Measurements from ENCODE around the gene EIF2AK3. TPM values are rescaled to one million over a fixed set of nuclear protein-coding genes. Genes with fewer than 3 reads are reported as not detected.
"Not testable (repeated sequence)": the region's sequence is repeated elsewhere in the genome, so short reads cannot be mapped to it uniquely, and the experiment has no call there.

The EIF2AK3 gene
- total RNA-seq, 1 experiment from 2014 or later: 12.1 TPM

DNA sequence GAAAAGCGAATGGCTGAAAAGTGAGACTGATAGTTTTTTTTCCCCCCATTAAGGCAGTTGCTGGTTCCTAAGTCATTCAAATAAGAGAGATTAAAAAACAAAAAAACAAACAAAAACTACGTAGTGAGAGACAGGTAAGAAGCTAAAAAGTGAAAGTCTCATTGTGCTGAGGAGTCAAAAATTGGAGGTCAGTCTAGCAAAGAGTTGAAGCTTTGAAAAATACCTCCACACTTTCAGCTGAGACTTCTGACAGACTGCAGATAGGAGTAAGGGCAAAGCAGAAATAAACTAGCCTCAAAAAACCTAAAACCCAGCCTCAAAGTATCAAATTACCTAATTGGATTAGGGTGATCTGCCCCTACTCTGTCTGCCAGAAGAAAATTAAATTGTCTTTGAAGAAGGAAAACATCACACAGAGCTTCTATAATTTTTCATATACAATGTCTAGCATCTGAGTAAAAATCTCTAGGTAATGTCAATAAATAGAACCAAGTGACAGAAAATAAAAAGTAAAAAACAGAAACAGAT lies 10.9 kb upstream of the EIF2AK3 start:
- no peak for DNase-seq (ENCODE audit: extremely low read depth, low read depth)

GRCh38 chr2:88637464-88637863 lies 10.2 kb upstream of the EIF2AK3 start:
- no peak for DNase-seq (ENCODE audit: extremely low read depth, low read depth)

DNA sequence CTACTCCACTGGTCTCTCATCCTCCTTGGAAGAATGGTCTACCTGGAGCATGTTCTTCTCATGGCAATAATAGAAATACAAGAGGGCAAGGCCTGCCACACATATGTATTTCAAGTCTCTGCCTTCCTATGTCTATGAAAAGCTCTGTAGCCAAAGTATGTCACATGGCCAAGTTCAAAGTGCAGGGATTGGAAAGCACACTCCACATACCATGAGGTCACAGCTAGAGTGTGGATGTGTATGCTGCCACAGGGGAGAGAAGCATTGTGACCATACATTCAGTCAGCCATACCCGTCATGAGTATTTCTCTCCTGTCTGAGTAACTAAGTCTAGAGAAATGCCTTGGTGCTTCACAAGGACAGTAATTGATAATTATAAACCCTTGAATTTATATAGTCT lies 8.8 kb upstream of the EIF2AK3 start:
- DNase-seq (ENCODE audit: extremely low read depth, low read depth): no peak

GRCh38 chr2:88632569-88632968 lies 5.3 kb upstream of the EIF2AK3 start:
- no peak for DNase-seq (ENCODE audit: extremely low read depth, low read depth)

DNA sequence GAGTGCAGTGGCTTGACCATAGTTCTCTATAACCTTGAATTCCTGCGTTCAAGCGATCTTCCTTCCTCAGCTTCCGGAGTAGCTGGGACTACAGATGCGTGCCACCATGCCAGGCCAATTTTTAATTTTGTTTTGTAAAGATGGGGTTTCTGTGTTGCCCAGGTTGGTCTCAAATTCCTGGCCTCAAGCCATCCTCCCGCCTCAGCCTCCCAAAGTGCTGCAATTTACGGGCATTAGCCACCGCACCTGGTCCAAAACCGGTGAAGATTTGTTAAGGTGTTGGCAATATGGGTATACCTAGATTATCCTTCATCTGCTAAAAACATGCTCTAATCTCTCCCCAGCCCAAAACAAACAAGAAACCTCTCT lies 1.3 kb upstream of the EIF2AK3 start:
- no peak for DNase-seq (ENCODE audit: extremely low read depth, low read depth)

DNA sequence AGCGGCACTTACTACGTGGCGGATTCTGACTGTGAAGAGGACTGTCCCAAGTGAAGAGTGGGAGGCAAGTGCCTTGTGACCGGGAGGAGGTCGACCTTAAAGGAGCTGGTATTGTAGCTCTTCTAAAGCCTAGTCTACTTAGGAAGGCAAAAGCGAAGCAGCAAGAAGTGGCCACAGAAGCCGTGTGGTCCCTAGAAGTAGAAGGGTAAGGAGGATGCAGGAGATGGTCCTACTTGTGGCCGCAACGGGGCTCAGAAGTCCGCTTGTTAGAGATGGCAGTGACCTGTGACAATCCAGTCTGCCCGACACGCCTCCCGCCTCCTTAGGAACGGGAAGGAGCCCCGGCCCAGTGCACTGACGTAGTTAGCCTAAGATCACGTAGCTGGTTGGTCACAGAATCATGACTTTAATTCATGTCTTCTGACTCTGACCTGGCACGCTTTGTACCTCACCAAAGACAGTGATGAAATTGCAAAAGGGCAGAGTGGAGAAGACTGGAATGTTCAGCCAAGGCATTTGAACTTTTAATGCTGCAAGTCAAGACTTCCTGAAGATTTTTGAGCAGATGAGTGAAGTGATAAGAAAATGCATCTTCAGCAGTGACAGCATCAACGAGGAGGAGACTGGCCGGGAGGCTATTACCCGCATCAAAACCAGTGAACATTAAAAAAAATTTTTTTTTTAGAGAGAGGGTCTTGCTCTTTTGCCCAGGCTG lies 749 bp upstream of the EIF2AK3 start:
- peak; percentile 91 for DNase-seq (ENCODE audit: extremely low read depth, low read depth)

- DNase-seq (ENCODE audit: extremely low read depth, low read depth): no peak
These were observed 851 bp downstream of the EIF2AK3 start for GRCh38 chr2:88626171-88627054.

- DNase-seq (ENCODE audit: extremely low read depth, low read depth): no peak
These were observed 2.8 kb downstream of the EIF2AK3 start for GRCh38 chr2:88624477-88624876.

- DNase-seq (ENCODE audit: extremely low read depth, low read depth): not testable (repeated sequence)
These were observed 3.3 kb downstream of the EIF2AK3 start for GRCh38 chr2:88623831-88624465.

- no peak for DNase-seq (ENCODE audit: extremely low read depth, low read depth)
These were observed 5.0 kb downstream of the EIF2AK3 start for GRCh38 chr2:88622307-88622706.

DNA sequence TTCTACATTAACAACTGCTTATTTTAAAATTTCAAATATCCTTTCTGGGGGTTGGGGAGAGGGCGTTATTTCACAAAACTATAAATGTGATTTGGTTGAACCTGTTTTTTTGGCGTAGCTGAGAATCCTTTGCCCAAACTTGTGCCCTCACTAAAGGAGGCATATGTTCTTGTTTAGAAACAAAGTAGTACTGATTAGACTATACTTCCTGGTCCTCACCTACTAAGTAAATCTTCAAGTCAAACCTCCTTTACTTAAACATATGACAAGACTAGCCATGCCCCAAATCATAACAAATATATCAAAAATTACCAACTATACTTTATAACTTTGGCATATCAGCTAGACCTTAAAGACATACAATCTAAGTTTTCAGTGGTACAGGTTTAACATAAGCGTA lies 5.8 kb downstream of the EIF2AK3 start:
- no peak for DNase-seq (ENCODE audit: extremely low read depth, low read depth)

DNA sequence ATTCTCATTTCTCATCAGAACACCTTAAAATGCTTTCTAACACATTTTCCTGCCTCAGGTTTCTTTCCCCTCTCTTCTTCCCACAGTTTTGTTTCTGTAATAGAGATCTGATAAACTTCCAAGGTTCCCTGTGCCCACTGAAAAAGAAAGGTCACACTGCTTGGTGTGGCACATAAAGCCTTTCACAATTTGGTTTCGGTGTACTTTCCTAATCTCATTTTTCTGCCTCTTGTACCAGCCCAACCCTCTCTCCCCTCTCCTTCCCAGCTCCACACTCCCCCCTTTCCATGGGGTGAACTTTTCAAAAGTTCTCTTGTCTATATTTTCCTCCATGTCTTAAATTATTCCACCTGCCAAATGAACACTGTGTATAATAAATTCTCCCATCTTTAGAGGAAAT lies 7.2 kb downstream of the EIF2AK3 start:
- DNase-seq (ENCODE audit: extremely low read depth, low read depth): no peak

- no peak for DNase-seq (ENCODE audit: extremely low read depth, low read depth)
These were observed 11.4 kb downstream of the EIF2AK3 start for GRCh38 chr2:88615822-88616221.

- no peak for DNase-seq (ENCODE audit: extremely low read depth, low read depth)
These were observed 12.6 kb downstream of the EIF2AK3 start for GRCh38 chr2:88614497-88615157.

GRCh38 chr2:88613921-88614320 lies 13.3 kb downstream of the EIF2AK3 start:
- no peak for DNase-seq (ENCODE audit: extremely low read depth, low read depth)

DNA sequence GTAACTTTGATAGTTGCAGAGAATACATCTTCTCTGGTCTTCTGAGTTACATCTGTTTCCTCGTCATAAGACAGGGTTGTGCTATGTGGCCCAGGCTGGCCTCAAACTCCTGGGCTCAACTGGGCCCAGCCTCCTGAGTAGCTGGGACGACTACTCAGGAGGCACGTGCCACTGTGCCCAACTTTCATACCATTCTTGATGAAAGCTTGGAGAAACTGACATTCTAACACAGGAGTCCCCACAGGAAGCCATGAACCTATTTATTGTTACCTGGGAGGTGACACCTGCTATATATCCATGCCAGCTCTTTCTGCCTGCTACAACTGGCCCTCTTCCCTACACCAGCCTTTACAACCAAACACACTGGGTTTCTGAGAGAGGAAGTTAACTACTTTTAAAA lies 19.1 kb downstream of the EIF2AK3 start:
- no peak for DNase-seq (ENCODE audit: extremely low read depth, low read depth)

GRCh38 chr2:88607416-88607815 lies 19.8 kb downstream of the EIF2AK3 start:
- DNase-seq (ENCODE audit: extremely low read depth, low read depth): no peak

DNA sequence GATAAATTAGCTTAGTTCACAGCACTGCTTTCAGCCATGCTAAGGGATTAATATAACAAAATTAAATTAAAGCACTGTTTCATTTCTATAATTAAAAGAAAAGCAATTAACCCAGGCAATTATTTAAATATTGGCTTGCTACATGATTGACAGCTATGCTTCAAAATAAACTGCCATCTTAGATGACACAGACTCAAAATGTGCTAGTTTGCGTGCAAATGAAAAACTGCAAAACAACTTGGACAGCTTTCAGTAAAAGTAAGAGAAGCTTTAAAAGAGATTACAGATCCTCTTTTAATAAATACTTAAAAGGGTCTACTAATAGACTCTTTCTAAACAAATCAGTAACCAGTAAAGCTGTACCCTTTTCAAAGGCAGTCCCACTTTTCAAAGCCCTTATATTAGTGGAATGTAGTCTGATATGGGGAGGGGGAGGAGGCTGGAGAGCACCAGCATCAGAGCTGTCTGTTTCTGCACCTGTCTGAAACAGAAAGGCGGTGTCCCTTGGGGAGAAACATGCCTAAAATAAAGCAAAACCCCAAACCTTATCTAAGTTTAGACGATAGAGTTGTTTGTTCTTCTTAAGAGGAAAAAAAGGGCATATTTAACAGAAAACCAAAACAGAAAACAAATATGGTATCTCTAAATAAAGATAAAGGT lies 20.8 kb downstream of the EIF2AK3 start:
- DNase-seq (ENCODE audit: extremely low read depth, low read depth): no peak

DNA sequence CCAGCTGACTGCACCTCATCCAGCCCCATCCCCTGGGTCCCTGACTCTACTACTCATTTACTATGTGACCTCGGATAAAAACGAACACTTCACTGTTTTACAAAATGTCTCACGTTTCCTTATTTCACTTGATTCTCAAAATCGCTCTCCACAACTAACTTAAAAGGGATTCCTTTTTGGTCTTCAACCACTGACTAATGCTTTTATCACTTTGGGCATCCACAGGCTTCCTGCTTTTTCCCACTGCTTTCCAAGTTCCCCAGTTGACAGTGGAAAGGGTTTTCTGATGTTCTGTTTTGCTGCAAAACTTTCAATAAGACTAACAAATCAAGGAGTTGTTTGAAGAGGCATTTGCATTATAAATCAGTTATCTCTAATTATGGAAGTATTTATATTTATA lies 24.1 kb downstream of the EIF2AK3 start:
- no peak for DNase-seq (ENCODE audit: extremely low read depth, low read depth)

GRCh38 chr2:88602022-88602421 lies 25.2 kb downstream of the EIF2AK3 start:
- DNase-seq (ENCODE audit: extremely low read depth, low read depth): no peak

All from NCI-H460 (cell line).